ENCODE data around the gene HTT.

Gene HTT

DNA sequence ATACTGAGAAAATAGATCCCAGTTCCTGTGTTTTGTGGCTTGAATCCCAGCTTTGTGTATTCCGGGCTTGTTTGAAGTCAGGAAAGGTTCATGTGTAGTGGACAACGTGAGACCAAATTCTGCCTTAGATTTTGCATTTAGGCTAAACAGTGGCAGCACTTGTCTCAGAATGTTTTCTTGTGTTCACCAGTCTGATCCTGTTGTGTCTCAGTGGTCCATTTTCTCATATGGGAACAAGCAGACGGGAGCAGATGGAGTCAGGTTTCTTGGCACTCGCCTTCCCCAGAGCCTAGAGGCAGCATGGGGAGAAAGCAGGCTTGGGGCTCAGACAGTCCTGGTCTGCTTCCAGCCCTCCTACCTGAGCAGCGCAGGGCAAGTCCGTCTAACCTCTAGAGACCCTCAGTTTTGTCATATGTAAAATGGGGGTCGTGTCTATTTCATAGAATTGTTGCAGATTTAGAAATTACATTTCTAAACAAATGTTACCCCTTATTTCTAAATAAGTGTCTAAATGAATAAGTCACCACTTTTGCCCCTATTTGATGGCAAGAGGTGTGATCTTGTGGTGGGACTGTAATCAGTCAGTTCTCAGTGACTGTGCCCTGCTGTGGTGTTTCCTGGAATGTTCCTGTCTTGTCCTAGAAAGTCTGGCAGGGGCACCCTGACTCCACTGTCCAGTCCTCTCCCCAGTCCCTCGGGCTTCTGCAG is 146.1 kb downstream of the HTT start:
- peak overlapping the region; percentile 39 for H3K9ac ChIP-seq (ENCODE audit: low read depth, low read length, poor library complexity)
- DNase-seq (ENCODE audit: low spot score), result no peak
- no peaks in the 10 kb centered on the region for H3K79me1 ChIP-seq (ENCODE audit: low read depth, low read length)
- H3K4me3 ChIP-seq (ENCODE audit: low read length in 2 of 2), result no peak overlapping the region
- no peak overlapping the region for H3K23ac ChIP-seq (ENCODE audit: low read depth, low read length, poor library complexity)
- no peak overlapping the region for H4K8ac ChIP-seq (ENCODE audit: low read depth, low read length)
- H2BK15ac ChIP-seq (ENCODE audit: low read length), result no peak overlapping the region
- no peak overlapping the region for H3K4ac ChIP-seq (ENCODE audit: low read length)
- H2BK5ac ChIP-seq (ENCODE audit: low read length), result no peak overlapping the region
- no peak overlapping the region for H3K27ac ChIP-seq (replicated peaks; ENCODE audit: low read length)
- H3K18ac ChIP-seq (ENCODE audit: low read length), result no peak overlapping the region
- no CpG with 5 or more reads among the region's 8 CpGs for WGBS, 2 donors (ENCODE audit: extremely low coverage in 2 of 2, insufficient read length in 2 of 2, insufficient replicate concordance in 1 of 2)
- no peak overlapping the region for H2BK12ac ChIP-seq (ENCODE audit: low read length)
- H3K4me1 ChIP-seq (ENCODE audit: control insufficient read depth in 2 of 2, insufficient read depth in 1 of 2, low read depth in 1 of 2, low read length in 2 of 2), result peaks cover 0 to 8% of the 10 kb centered on the region in 2 donors
- no peak overlapping the region for H3K4me2 ChIP-seq (ENCODE audit: insufficient read depth, low read length, poor library complexity, severe bottlenecking)
- peaks cover 44 to 95% of the 10 kb centered on the region in 2 donors for H3K36me3 ChIP-seq (replicated peaks in 1 of 2; ENCODE audit: control insufficient read depth in 2 of 2, insufficient read depth in 2 of 2, low read length in 2 of 2)
- H3K9me3 ChIP-seq (replicated peaks in 1 of 2; ENCODE audit: control insufficient read depth in 2 of 2, insufficient read depth in 1 of 2, low read depth in 1 of 2, low read length in 2 of 2), result no peaks in the 10 kb centered on the region
- H4K91ac ChIP-seq (ENCODE audit: low read depth, low read length, poor library complexity), result no peak overlapping the region
- H3K14ac ChIP-seq (ENCODE audit: low read length), result no peak overlapping the region
- no peak overlapping the region for H2AFZ ChIP-seq (ENCODE audit: low read length)
- no peak overlapping the region for H2BK120ac ChIP-seq (ENCODE audit: low read depth, low read length)
- H3K27me3 ChIP-seq (ENCODE audit: control insufficient read depth in 3 of 3, insufficient read depth in 3 of 3, low read depth in 1 of 3, low read length in 3 of 3), result no peaks in the 10 kb centered on the region
- no peak overlapping the region for H2AK5ac ChIP-seq (ENCODE audit: low read depth, low read length)

GRCh38 chr4:3221184-3221494 is 146.7 kb downstream of the HTT start:
- Histone ChIP-seq H2BK12ac (ENCODE audit: low read length) (no peak overlapping the region), H3K4me2 (ENCODE audit: insufficient read depth, low read length, poor library complexity, severe bottlenecking) (no peak overlapping the region), H2BK5ac (ENCODE audit: low read length) (no peak overlapping the region), H3K27me3 (ENCODE audit: control insufficient read depth in 3 of 3, insufficient read depth in 3 of 3, low read depth in 1 of 3, low read length in 3 of 3) (no peaks in the 10 kb centered on the region), H2AK5ac (ENCODE audit: low read depth, low read length) (no peak overlapping the region), H3K9me3 (replicated peaks in 1 of 2; ENCODE audit: control insufficient read depth in 2 of 2, insufficient read depth in 1 of 2, low read depth in 1 of 2, low read length in 2 of 2) (no peaks in the 10 kb centered on the region), H3K18ac (ENCODE audit: low read length) (no peak overlapping the region), H4K8ac (ENCODE audit: low read depth, low read length) (no peak overlapping the region), H2BK120ac (ENCODE audit: low read depth, low read length) (no peak overlapping the region), H3K14ac (ENCODE audit: low read length) (no peak overlapping the region), H4K91ac (ENCODE audit: low read depth, low read length, poor library complexity) (no peak overlapping the region), H2BK15ac (ENCODE audit: low read length) (no peak overlapping the region), H3K9ac (ENCODE audit: low read depth, low read length, poor library complexity) (no peak overlapping the region), H2AFZ (ENCODE audit: low read length) (no peak overlapping the region), H3K4me1 (ENCODE audit: control insufficient read depth in 2 of 2, insufficient read depth in 1 of 2, low read depth in 1 of 2, low read length in 2 of 2) (peaks cover 0 to 8% of the 10 kb centered on the region in 2 donors), H3K23ac (ENCODE audit: low read depth, low read length, poor library complexity) (no peak overlapping the region), H3K4me3 (ENCODE audit: low read length in 2 of 2) (no peak overlapping the region), H3K27ac (replicated peaks; ENCODE audit: low read length) (no peak overlapping the region), H3K4ac (ENCODE audit: low read length) (no peak overlapping the region), H3K79me1 (ENCODE audit: low read depth, low read length) (no peaks in the 10 kb centered on the region), H3K36me3 (replicated peaks in 1 of 2; ENCODE audit: control insufficient read depth in 2 of 2, insufficient read depth in 2 of 2, low read length in 2 of 2) (peaks cover 42 to 95% of the 10 kb centered on the region in 2 donors)
- no CpG with 5 or more reads among the region's 8 CpGs for WGBS, 2 donors (ENCODE audit: extremely low coverage in 2 of 2, insufficient read length in 2 of 2, insufficient replicate concordance in 1 of 2)
- no peak for DNase-seq (ENCODE audit: low spot score)

- H3K4me1 ChIP-seq (ENCODE audit: control insufficient read depth in 2 of 2, insufficient read depth in 1 of 2, low read depth in 1 of 2, low read length in 2 of 2), result peaks cover 0 to 8% of the 10 kb centered on the region in 2 donors
- no peak overlapping the region for H2AK5ac ChIP-seq (ENCODE audit: low read depth, low read length)
- H3K9ac ChIP-seq (ENCODE audit: low read depth, low read length, poor library complexity), result no peak overlapping the region
- H3K27ac ChIP-seq (replicated peaks; ENCODE audit: low read length), result no peak overlapping the region
- H2BK12ac ChIP-seq (ENCODE audit: low read length), result no peak overlapping the region
- H3K4ac ChIP-seq (ENCODE audit: low read length), result no peak overlapping the region
- peaks cover 43 to 97% of the 10 kb centered on the region in 2 donors for H3K36me3 ChIP-seq (replicated peaks in 1 of 2; ENCODE audit: control insufficient read depth in 2 of 2, insufficient read depth in 2 of 2, low read length in 2 of 2)
- H2BK120ac ChIP-seq (ENCODE audit: low read depth, low read length), result no peak overlapping the region
- no peak overlapping the region for H3K18ac ChIP-seq (ENCODE audit: low read length)
- H3K23ac ChIP-seq (ENCODE audit: low read depth, low read length, poor library complexity), result no peak overlapping the region
- H3K4me2 ChIP-seq (ENCODE audit: insufficient read depth, low read length, poor library complexity, severe bottlenecking), result no peak overlapping the region
- H3K4me3 ChIP-seq (ENCODE audit: low read length in 2 of 2), result no peak overlapping the region
- no CpG with 5 or more reads among the region's 12 CpGs for WGBS, 2 donors (ENCODE audit: extremely low coverage in 2 of 2, insufficient read length in 2 of 2, insufficient replicate concordance in 1 of 2)
- no peaks in the 10 kb centered on the region for H3K27me3 ChIP-seq (ENCODE audit: control insufficient read depth in 3 of 3, insufficient read depth in 3 of 3, low read depth in 1 of 3, low read length in 3 of 3)
- H3K14ac ChIP-seq (ENCODE audit: low read length), result no peak overlapping the region
- no peaks in the 10 kb centered on the region for H3K79me1 ChIP-seq (ENCODE audit: low read depth, low read length)
- H3K9me3 ChIP-seq (replicated peaks in 1 of 2; ENCODE audit: control insufficient read depth in 2 of 2, insufficient read depth in 1 of 2, low read depth in 1 of 2, low read length in 2 of 2), result no peaks in the 10 kb centered on the region
- DNase-seq (ENCODE audit: low spot score), result no peak
- H4K91ac ChIP-seq (ENCODE audit: low read depth, low read length, poor library complexity), result no peak overlapping the region
- H2BK5ac ChIP-seq (ENCODE audit: low read length), result no peak overlapping the region
- no peak overlapping the region for H4K8ac ChIP-seq (ENCODE audit: low read depth, low read length)
- H2AFZ ChIP-seq (ENCODE audit: low read length), result no peak overlapping the region
- no peak overlapping the region for H2BK15ac ChIP-seq (ENCODE audit: low read length)
Measured at GRCh38 chr4:3221996-3222395, 147.5 kb downstream of the HTT start.

DNA sequence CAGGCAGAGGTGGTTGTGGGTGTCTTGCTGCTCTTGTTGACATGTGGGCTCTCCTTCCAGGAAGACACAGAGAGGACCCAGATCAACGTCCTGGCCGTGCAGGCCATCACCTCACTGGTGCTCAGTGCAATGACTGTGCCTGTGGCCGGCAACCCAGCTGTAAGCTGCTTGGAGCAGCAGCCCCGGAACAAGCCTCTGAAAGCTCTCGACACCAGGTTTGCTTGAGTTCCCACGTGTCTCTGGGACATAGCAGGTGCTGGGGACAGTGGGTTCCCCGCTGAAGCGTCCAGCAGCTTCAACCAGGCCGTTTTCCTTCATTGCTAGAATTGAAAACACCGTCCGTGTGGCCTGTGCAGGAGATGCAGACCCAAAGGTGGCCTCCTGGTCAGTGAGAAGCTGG is 148.9 kb downstream of the HTT start:
- H4K91ac ChIP-seq (ENCODE audit: low read depth, low read length, poor library complexity), result no peak overlapping the region
- H2AFZ ChIP-seq (ENCODE audit: low read length), result no peak overlapping the region
- peaks cover 38 to 92% of the 10 kb centered on the region in 2 donors for H3K36me3 ChIP-seq (replicated peaks in 1 of 2; ENCODE audit: control insufficient read depth in 2 of 2, insufficient read depth in 2 of 2, low read length in 2 of 2)
- no peaks in the 10 kb centered on the region for H3K27me3 ChIP-seq (ENCODE audit: control insufficient read depth in 3 of 3, insufficient read depth in 3 of 3, low read depth in 1 of 3, low read length in 3 of 3)
- no peak overlapping the region for H3K18ac ChIP-seq (ENCODE audit: low read length)
- no peak overlapping the region for H4K8ac ChIP-seq (ENCODE audit: low read depth, low read length)
- H2BK12ac ChIP-seq (ENCODE audit: low read length), result no peak overlapping the region
- H3K9ac ChIP-seq (ENCODE audit: low read depth, low read length, poor library complexity), result no peak overlapping the region
- no peak overlapping the region for H3K14ac ChIP-seq (ENCODE audit: low read length)
- H2BK15ac ChIP-seq (ENCODE audit: low read length), result no peak overlapping the region
- no peaks in the 10 kb centered on the region for H3K79me1 ChIP-seq (ENCODE audit: low read depth, low read length)
- H3K4me1 ChIP-seq (ENCODE audit: control insufficient read depth in 2 of 2, insufficient read depth in 1 of 2, low read depth in 1 of 2, low read length in 2 of 2), result peaks cover 0 to 8% of the 10 kb centered on the region in 2 donors
- H3K9me3 ChIP-seq (replicated peaks in 1 of 2; ENCODE audit: control insufficient read depth in 2 of 2, insufficient read depth in 1 of 2, low read depth in 1 of 2, low read length in 2 of 2), result peaks cover 0 to under 1% of the 10 kb centered on the region in 2 donors
- no peak overlapping the region for H3K4me3 ChIP-seq (ENCODE audit: low read length in 2 of 2)
- no peak overlapping the region for H3K27ac ChIP-seq (replicated peaks; ENCODE audit: low read length)
- H2BK120ac ChIP-seq (ENCODE audit: low read depth, low read length), result no peak overlapping the region
- no peak overlapping the region for H2BK5ac ChIP-seq (ENCODE audit: low read length)
- H3K23ac ChIP-seq (ENCODE audit: low read depth, low read length, poor library complexity), result peak overlapping the region; percentile 6
- no peak overlapping the region for H2AK5ac ChIP-seq (ENCODE audit: low read depth, low read length)
- no peak overlapping the region for H3K4ac ChIP-seq (ENCODE audit: low read length)
- no peak overlapping the region for H3K4me2 ChIP-seq (ENCODE audit: insufficient read depth, low read length, poor library complexity, severe bottlenecking)
- no peak for DNase-seq (ENCODE audit: low spot score)
- WGBS, 2 donors (ENCODE audit: extremely low coverage in 2 of 2, insufficient read length in 2 of 2, insufficient replicate concordance in 1 of 2), result no CpG with 5 or more reads among the region's 11 CpGs
